Nephron (organoid): ENCODE measurements around the gene IGFBP7.
"Not testable (repeated sequence)": the region's sequence is repeated elsewhere in the genome, so short reads cannot be mapped to it uniquely, and the experiment has no call there.

Source experiments
- H3K27ac Mint-ChIP-seq, 3 experiments: 2 replicates each; pipeline ENCODE4 v1.8.0; 2020; ENCODE audit warnings: mixed read lengths in 3 of 3, mild to moderate bottlenecking in 2 of 3, moderate library complexity in 1 of 3
- H3K27me3 Mint-ChIP-seq: 2 replicates; pipeline ENCODE4 v1.8.0; 2021; ENCODE audit warnings: low read depth, mild to moderate bottlenecking, moderate library complexity, mixed read lengths
- H3K36me3 Mint-ChIP-seq: 2 replicates; pipeline ENCODE4 v1.8.0; 2020; ENCODE audit warnings: low read depth, mixed read lengths
- H3K4me1 Mint-ChIP-seq: 2 replicates; pipeline ENCODE4 v1.8.0; 2020; ENCODE audit warnings: mixed read lengths
- H3K4me3 Mint-ChIP-seq, 3 experiments: 2 replicates each; pipeline ENCODE4 v1.8.0; 2020; ENCODE audit warnings: mild to moderate bottlenecking in 3 of 3, mixed read lengths in 3 of 3, moderate library complexity in 2 of 3
- H3K9me3 Mint-ChIP-seq: 2 replicates; pipeline ENCODE4 v1.8.0; 2020; ENCODE audit warnings: mixed read lengths
- CTCF ChIP-seq, 3 experiments: fragments of 200-600 bp; sonication (generic); IDR thresholded peaks; one replicate each; pipeline ENCODE4 v1.5.0; 2021; ENCODE audit warnings: antibody characterized with exemption in 3 of 3; ENCODE audit not compliant: unreplicated experiment in 3 of 3

IGFBP7 gene

GRCh38 chr4:57048590-57049304, 61.4 kb downstream of the IGFBP7 start:
- Mint-ChIP-seq H3K4me3 (no peak overlapping the region), H3K27me3 (no peaks in the 10 kb centered on the region), H3K27ac (no peak overlapping the region), H3K4me1 (peaks cover 19% of the 10 kb centered on the region), H3K36me3 (peaks cover 21% of the 10 kb centered on the region), H3K9me3 (peaks cover 5% of the 10 kb centered on the region)
- TF ChIP-seq CTCF (IDR thresholded peaks at IDR 0.05; ENCODE audit: unreplicated experiment in 3 of 3), result no peak

- not testable (repeated sequence) for H3K27me3 Mint-ChIP-seq, H3K9me3 Mint-ChIP-seq, H3K4me3 Mint-ChIP-seq
- H3K4me1 Mint-ChIP-seq, result peaks cover 32% of the 10 kb centered on the region
- H3K36me3 Mint-ChIP-seq, result peaks cover 21% of the 10 kb centered on the region
- H3K27ac Mint-ChIP-seq, result peak overlapping the region in 1 of 3 experiments; percentile 1
Measured at GRCh38 chr4:57047046-57047445, 63.1 kb downstream of the IGFBP7 start.

- Mint-ChIP-seq H3K4me3 (no peak overlapping the region), H3K27me3 (no peaks in the 10 kb centered on the region), H3K27ac (peak overlapping the region; percentile 45 to 91 (median 79)), H3K4me1 (peaks cover 38% of the 10 kb centered on the region), H3K36me3 (peaks cover 31% of the 10 kb centered on the region), H3K9me3 (peaks cover 5% of the 10 kb centered on the region)
- TF ChIP-seq CTCF (IDR thresholded peaks at IDR 0.05; ENCODE audit: unreplicated experiment in 3 of 3), result no peak
Measured at GRCh38 chr4:57044996-57045395, 65.2 kb downstream of the IGFBP7 start.

- Mint-ChIP-seq H3K36me3 (peaks cover 30% of the 10 kb centered on the region), H3K4me1 (peaks cover 38% of the 10 kb centered on the region), H3K9me3 (peaks cover 5% of the 10 kb centered on the region), H3K27me3 (no peaks in the 10 kb centered on the region), H3K4me3 (no peak overlapping the region), H3K27ac (peak overlapping the region; percentile 82 to 91 (median 91))
- TF ChIP-seq CTCF (IDR thresholded peaks at IDR 0.05; ENCODE audit: unreplicated experiment in 3 of 3), result no peak
Measured at GRCh38 chr4:57044279-57044678, 65.9 kb downstream of the IGFBP7 start.

GRCh38 chr4:57043347-57044251, 66.6 kb downstream of the IGFBP7 start:
- TF ChIP-seq CTCF (IDR thresholded peaks at IDR 0.05; ENCODE audit: unreplicated experiment in 3 of 3), result no peak
- peak overlapping the region in 1 of 3 experiments; percentile 8 for H3K4me3 Mint-ChIP-seq
- H3K36me3 Mint-ChIP-seq, result peaks cover 30% of the 10 kb centered on the region
- no peaks in the 10 kb centered on the region for H3K27me3 Mint-ChIP-seq
- H3K27ac Mint-ChIP-seq, result peak overlapping the region; percentile 82 to 91 (median 91)
- peaks cover 38% of the 10 kb centered on the region for H3K4me1 Mint-ChIP-seq
- peaks cover 5% of the 10 kb centered on the region for H3K9me3 Mint-ChIP-seq

GRCh38 chr4:57042711-57043169, 67.4 kb downstream of the IGFBP7 start:
- Mint-ChIP-seq H3K4me1 (peaks cover 44% of the 10 kb centered on the region), H3K36me3 (peaks cover 35% of the 10 kb centered on the region), H3K4me3 (no peak overlapping the region), H3K27me3 (no peaks in the 10 kb centered on the region), H3K27ac (peak overlapping the region; percentile 82 to 91 (median 91)), H3K9me3 (peaks cover 5% of the 10 kb centered on the region)
- TF ChIP-seq CTCF (IDR thresholded peaks at IDR 0.05; ENCODE audit: unreplicated experiment in 3 of 3), result no peak
